HepG2 (cell line): ENCODE measurements around the gene GRAMD4.

ENCODE experiments used
- ATF2 ChIP-seq: sonication (generic); formaldehyde crosslinking; IDR thresholded peaks from 2 replicates; pipeline ENCODE4 v1.4.0; 2020; ENCODE audit warnings: missing genetic modification reagents
- CTCF ChIP-seq: sonication (generic); formaldehyde crosslinking; IDR thresholded peaks from 2 replicates; pipeline ENCODE4 v1.5.0; 2020; ENCODE audit warnings: mild to moderate bottlenecking, missing genetic modification reagents, moderate library complexity
- FOXK2 ChIP-seq: fragments of 450-650 bp; IDR thresholded peaks from 2 replicates; pipeline ENCODE4 v1.6.1; 2016
- HHEX ChIP-seq: IDR thresholded peaks from 2 replicates; pipeline ENCODE4 v1.6.1; 2016; ENCODE audit warnings: control low read depth
- HNRNPL ChIP-seq: fragments of 200-400 bp; formaldehyde crosslinking; IDR thresholded peaks from 2 replicates; pipeline ENCODE4 v1.6.1; 2017; ENCODE audit warnings: mild to moderate bottlenecking, low read depth, low read length
- IKZF1 ChIP-seq: fragments of 450-650 bp; IDR thresholded peaks from 2 replicates; pipeline ENCODE4 v1.7.1; 2016
- MAX ChIP-seq: IDR thresholded peaks from 2 replicates; pipeline ENCODE4 v1.6.1; 2012; ENCODE audit warnings: inconsistent platforms
- ZBTB2 ChIP-seq: sonication (generic); formaldehyde crosslinking; IDR thresholded peaks from 2 replicates; pipeline ENCODE4 v1.8.0; 2022; ENCODE audit warnings: low read depth, missing genetic modification reagents
- TF ChIP-seq, protein P1 (sequence below): sonication (generic); formaldehyde crosslinking; IDR thresholded peaks from 2 replicates; pipeline ENCODE4 v1.8.0; 2022; ENCODE audit warnings: mild to moderate bottlenecking, missing genetic modification reagents; ENCODE audit not compliant: insufficient replicate concordance
- TF ChIP-seq, protein P2 (sequence below): sonication (generic); formaldehyde crosslinking; IDR thresholded peaks from 2 replicates; pipeline ENCODE4 v1.9.0; 2021; ENCODE audit warnings: mild to moderate bottlenecking, missing genetic modification reagents

GRCh38 chr22:46611189-46611588 lies 9.0 kb upstream of the GRAMD4 start:
- TF ChIP-seq IKZF1, result no peak
- TF ChIP-seq CTCF (CRISPR knock-in tag), result no peak
- TF ChIP-seq HHEX (CRISPR knock-in tag), result no peak
- TF ChIP-seq FOXK2, result no peak
- TF ChIP-seq HNRNPL, result no peak
- TF ChIP-seq, protein P1, sequence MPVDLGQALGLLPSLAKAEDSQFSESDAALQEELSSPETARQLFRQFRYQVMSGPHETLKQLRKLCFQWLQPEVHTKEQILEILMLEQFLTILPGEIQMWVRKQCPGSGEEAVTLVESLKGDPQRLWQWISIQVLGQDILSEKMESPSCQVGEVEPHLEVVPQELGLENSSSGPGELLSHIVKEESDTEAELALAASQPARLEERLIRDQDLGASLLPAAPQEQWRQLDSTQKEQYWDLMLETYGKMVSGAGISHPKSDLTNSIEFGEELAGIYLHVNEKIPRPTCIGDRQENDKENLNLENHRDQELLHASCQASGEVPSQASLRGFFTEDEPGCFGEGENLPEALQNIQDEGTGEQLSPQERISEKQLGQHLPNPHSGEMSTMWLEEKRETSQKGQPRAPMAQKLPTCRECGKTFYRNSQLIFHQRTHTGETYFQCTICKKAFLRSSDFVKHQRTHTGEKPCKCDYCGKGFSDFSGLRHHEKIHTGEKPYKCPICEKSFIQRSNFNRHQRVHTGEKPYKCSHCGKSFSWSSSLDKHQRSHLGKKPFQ, result no peak
- no peak for TF ChIP-seq MAX
- TF ChIP-seq ATF2 (CRISPR knock-in tag), result no peak
- no peak for TF ChIP-seq ZBTB2 (CRISPR knock-in tag)
- TF ChIP-seq, protein P2, sequence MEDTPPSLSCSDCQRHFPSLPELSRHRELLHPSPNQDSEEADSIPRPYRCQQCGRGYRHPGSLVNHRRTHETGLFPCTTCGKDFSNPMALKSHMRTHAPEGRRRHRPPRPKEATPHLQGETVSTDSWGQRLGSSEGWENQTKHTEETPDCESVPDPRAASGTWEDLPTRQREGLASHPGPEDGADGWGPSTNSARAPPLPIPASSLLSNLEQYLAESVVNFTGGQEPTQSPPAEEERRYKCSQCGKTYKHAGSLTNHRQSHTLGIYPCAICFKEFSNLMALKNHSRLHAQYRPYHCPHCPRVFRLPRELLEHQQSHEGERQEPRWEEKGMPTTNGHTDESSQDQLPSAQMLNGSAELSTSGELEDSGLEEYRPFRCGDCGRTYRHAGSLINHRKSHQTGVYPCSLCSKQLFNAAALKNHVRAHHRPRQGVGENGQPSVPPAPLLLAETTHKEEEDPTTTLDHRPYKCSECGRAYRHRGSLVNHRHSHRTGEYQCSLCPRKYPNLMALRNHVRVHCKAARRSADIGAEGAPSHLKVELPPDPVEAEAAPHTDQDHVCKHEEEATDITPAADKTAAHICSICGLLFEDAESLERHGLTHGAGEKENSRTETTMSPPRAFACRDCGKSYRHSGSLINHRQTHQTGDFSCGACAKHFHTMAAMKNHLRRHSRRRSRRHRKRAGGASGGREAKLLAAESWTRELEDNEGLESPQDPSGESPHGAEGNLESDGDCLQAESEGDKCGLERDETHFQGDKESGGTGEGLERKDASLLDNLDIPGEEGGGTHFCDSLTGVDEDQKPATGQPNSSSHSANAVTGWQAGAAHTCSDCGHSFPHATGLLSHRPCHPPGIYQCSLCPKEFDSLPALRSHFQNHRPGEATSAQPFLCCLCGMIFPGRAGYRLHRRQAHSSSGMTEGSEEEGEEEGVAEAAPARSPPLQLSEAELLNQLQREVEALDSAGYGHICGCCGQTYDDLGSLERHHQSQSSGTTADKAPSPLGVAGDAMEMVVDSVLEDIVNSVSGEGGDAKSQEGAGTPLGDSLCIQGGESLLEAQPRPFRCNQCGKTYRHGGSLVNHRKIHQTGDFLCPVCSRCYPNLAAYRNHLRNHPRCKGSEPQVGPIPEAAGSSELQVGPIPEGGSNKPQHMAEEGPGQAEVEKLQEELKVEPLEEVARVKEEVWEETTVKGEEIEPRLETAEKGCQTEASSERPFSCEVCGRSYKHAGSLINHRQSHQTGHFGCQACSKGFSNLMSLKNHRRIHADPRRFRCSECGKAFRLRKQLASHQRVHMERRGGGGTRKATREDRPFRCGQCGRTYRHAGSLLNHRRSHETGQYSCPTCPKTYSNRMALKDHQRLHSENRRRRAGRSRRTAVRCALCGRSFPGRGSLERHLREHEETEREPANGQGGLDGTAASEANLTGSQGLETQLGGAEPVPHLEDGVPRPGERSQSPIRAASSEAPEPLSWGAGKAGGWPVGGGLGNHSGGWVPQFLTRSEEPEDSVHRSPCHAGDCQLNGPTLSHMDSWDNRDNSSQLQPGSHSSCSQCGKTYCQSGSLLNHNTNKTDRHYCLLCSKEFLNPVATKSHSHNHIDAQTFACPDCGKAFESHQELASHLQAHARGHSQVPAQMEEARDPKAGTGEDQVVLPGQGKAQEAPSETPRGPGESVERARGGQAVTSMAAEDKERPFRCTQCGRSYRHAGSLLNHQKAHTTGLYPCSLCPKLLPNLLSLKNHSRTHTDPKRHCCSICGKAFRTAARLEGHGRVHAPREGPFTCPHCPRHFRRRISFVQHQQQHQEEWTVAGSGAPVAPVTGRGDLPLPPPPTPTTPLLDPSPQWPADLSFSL (CRISPR knock-in tag), result no peak
